ENCODE measurements around the gene S100A2.
"Not testable (repeated sequence)": the region's sequence is repeated elsewhere in the genome, so short reads cannot be mapped to it uniquely, and the experiment has no call there.

S100A2 gene

DNA sequence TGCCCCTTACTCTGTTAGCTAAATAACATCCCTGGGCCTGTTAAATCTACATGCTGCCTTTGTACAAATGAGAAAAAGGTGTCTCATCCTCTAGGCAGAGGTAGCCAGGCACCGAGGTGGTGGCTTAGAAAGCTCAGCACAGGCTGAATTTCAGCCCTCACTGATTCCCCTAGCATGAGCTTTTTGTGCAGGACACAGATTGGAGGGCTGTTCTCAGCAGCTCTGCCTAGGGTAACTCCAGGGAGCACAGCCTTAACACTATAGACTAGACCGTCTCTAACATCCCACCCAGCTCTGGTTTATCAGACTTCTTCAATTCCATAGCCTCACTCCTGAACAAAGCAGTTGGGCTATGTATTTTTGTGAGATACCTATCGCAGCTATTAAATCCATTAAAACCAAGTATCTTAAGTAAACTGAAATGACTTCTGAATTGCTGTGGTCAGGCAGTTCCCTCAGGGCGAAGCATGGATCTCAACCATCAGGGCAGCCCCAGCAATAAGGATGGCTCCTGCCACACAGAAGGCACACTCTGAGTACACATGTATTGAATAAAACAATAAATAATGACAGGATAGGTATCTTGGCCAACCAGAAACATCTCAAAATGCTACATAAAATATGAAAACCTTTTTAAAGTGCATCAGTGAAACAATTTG is 44.7 kb downstream of the S100A2 start:
- no peak overlapping the region for H3K4me3 ChIP-seq
- no peak overlapping the region for H3K27ac ChIP-seq

DNA sequence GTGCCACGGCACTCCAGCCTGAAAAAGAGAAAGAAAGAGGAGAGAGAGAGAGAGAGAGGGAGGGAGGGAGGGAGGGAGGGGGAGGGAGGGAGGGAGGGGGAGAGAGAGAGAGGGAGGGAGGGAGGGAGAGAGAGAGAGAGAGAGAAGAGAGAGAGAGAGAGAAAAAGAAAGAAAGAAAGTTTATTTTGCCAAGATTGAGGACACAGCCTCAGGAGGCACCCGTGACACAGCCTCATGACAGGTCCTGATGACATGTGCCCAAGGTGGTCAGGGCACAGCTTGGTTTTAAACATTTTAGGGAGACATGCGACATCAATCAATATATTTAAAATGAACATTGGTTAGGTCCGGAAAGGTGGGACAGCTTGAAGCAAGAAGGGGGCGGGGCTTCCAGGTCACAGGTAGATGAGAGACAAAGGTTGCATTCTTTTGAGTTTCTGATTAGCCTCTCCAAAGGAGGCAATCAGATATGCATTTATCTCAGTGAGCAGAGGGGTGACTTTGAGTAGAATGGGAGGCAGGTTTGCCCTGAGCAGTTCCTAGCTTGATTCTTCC is 45.4 kb downstream of the S100A2 start:
- not testable (repeated sequence) for H3K27ac ChIP-seq

DNA sequence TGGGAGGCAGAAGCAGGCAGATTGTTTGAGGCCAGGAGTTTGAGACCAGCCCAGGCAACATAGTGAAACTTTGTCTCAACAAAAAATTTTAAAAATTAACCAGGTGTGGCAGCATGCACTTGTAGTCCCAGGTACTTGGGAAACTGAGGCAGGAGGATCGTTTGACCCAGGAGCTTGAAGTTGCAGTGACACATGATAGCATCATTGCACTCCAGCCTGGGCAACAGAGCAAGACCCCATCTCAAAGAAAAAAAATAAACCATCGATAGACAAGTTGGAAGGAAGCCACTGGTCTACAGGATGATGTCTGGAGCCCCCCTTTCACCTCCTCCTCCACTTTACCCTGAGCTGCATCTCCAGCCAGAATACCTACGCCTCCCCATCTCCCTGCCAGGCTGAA is 46.4 kb downstream of the S100A2 start:
- Histone ChIP-seq H3K27ac (no peak overlapping the region), H3K4me3 (no peak overlapping the region)

More for the DNA sequence above, 45.4 kb downstream of the S100A2 start:
- H3K4me3 ChIP-seq = not testable (repeated sequence)

DNA sequence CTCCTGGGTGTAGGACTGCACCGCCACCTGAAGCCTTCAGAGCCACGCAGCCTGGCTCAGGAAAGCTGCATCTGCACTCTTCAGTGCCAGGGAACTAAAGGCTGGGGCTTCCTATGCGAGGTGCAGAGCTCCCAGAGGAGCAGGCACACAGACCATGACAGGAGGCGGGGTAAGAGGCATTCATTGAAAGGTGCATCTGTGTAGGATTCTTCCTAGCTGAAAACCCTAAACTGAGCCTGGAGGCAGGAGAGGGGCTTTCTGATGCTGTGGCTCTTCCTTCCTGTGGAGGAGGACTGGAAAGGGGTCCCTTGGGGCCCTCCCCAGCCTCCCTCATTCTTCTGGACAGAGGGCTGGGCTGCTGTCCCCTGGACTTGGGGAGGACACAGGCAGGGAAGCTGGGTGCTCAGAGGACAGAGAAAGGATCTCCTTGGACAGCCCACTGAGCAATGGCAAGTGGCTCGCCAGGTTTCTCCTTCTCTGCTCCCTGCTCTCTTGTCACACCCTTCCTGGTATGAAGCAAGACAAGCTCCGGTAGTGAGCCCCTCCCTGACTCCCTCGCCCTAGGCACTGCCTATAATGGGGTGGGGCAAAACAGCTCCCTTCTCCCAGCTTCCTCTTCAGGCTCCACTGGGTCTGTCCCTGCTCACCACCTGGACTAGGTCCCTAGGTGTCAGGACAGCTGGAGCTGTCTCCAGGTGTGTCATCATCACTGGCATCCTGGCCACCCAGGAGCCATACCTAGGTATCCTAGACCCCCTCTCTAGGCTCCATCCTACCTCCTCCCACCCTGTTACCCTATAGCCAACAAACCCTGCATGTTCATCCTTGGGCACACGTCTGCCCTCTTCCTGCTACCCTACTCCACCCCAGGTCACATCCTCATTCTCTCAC is 49.9 kb downstream of the S100A2 start:
- Histone ChIP-seq H3K27ac (peak overlapping the region in 19 of 21 experiments; percentile 10 to 85 (median 73)), H3K4me3 (no peak overlapping the region)

DNA sequence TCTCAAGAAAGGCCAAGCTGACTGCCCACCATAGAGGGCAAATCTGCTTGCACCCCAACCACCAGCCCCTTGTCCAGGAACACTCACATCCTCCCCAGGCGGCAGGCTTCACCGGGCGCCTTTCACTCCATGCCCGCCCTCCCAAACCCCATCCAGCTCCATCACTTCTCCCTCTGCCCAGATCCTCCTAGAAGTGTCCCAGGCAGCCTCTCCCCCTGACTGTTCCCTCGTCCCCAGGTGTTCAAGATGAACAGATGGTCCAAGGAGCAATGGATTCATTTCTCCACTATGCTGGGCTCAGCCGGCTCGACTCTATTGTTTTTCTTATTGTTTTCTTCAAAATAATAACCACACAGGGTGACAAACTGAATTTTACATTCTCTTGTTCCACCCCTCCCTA is 52.0 kb downstream of the S100A2 start:
- Histone ChIP-seq H3K4me3 (no peak overlapping the region), H3K27ac (no peak overlapping the region)

DNA sequence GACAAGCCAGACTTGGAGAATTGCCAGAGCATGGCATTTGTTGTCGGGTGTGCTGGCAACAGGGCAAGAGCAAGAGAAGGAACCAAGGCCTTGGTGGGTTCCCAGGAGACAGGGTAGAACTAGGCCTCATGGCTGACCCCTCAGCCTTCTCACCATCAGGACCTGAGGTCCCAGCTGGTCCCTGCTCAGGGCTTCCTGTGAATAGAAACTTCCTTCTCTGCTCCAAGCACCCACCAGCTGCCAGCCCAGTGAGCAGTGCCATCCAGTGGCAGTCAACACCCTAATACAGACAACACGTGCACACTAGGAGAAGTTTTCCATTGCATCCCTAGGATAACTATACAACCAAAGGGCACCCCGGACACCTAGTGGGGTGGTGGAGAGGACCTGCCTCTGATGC is 52.6 kb downstream of the S100A2 start:
- Histone ChIP-seq H3K27ac (no peak overlapping the region), H3K4me3 (no peak overlapping the region)

All from skin epidermis (tissue), 12 donors.